GM21367 (cell line): Measurements from ENCODE around the gene ATP8B4.
"Not testable (repeated sequence)": the region's sequence is repeated elsewhere in the genome, so short reads cannot be mapped to it uniquely, and the experiment has no call there.

ENCODE experiments used
- ATAC-seq: cut with Tn5 transposase; IDR thresholded peaks from one replicate; pipeline ENCODE4 v1.9.1; 2021; ENCODE audit not compliant: unreplicated experiment

The ATP8B4 gene

GRCh38 chr15:49977306-49977705 lies 141.7 kb downstream of the ATP8B4 start:
- ATAC-seq: no peak

- no peak for ATAC-seq
Measured at GRCh38 chr15:49964551-49964950, 154.5 kb downstream of the ATP8B4 start.

GRCh38 chr15:49964061-49964460 lies 155.0 kb downstream of the ATP8B4 start:
- no peak for ATAC-seq

- not testable (repeated sequence) for ATAC-seq
Measured at GRCh38 chr15:49963033-49963772, 155.8 kb downstream of the ATP8B4 start.

GRCh38 chr15:49962044-49962602 lies 156.9 kb downstream of the ATP8B4 start:
- ATAC-seq: no peak

- ATAC-seq: no peak
Measured at GRCh38 chr15:49953421-49953820, 165.6 kb downstream of the ATP8B4 start.

- ATAC-seq: no peak
Measured at GRCh38 chr15:49946681-49947080, 172.4 kb downstream of the ATP8B4 start.

- ATAC-seq: no peak
Measured at GRCh38 chr15:49934487-49934886, 184.5 kb downstream of the ATP8B4 start.

- no peak for ATAC-seq
Measured at GRCh38 chr15:49927189-49927861, 191.7 kb downstream of the ATP8B4 start.

- ATAC-seq: no peak
Measured at GRCh38 chr15:49926740-49927139, 192.3 kb downstream of the ATP8B4 start.

GRCh38 chr15:49923671-49924070 lies 195.4 kb downstream of the ATP8B4 start:
- no peak for ATAC-seq

- ATAC-seq: no peak
Measured at GRCh38 chr15:49919034-49919433, 200.0 kb downstream of the ATP8B4 start.

- ATAC-seq: no peak
Measured at GRCh38 chr15:49918121-49918520, 200.9 kb downstream of the ATP8B4 start.

GRCh38 chr15:49916998-49917397 lies 202.0 kb downstream of the ATP8B4 start:
- ATAC-seq: no peak

- ATAC-seq: no peak
Measured at GRCh38 chr15:49915822-49916221, 203.2 kb downstream of the ATP8B4 start.

- no peak for ATAC-seq
Measured at GRCh38 chr15:49908933-49909295, 210.1 kb downstream of the ATP8B4 start.

GRCh38 chr15:49908236-49908932 lies 210.6 kb downstream of the ATP8B4 start:
- no peak for ATAC-seq

- ATAC-seq: no peak
Measured at GRCh38 chr15:49906966-49907365, 212.1 kb downstream of the ATP8B4 start.

- ATAC-seq: no peak
Measured at GRCh38 chr15:49905221-49905620, 213.8 kb downstream of the ATP8B4 start.

GRCh38 chr15:49904296-49904695 lies 214.7 kb downstream of the ATP8B4 start:
- ATAC-seq: no peak

- ATAC-seq: no peak
Measured at GRCh38 chr15:49902685-49903501, 216.1 kb downstream of the ATP8B4 start.
